GM15510 (cell line): ENCODE measurements around the gene DRAM2.

Source experiments
- POLR2A ChIP-seq: IDR thresholded peaks from 3 replicates; pipeline ENCODE4 v1.6.1; 2011; ENCODE audit warnings: borderline replicate concordance; ENCODE audit not compliant: insufficient read length; ENCODE audit errors: extremely low read depth

The DRAM2 gene

DNA sequence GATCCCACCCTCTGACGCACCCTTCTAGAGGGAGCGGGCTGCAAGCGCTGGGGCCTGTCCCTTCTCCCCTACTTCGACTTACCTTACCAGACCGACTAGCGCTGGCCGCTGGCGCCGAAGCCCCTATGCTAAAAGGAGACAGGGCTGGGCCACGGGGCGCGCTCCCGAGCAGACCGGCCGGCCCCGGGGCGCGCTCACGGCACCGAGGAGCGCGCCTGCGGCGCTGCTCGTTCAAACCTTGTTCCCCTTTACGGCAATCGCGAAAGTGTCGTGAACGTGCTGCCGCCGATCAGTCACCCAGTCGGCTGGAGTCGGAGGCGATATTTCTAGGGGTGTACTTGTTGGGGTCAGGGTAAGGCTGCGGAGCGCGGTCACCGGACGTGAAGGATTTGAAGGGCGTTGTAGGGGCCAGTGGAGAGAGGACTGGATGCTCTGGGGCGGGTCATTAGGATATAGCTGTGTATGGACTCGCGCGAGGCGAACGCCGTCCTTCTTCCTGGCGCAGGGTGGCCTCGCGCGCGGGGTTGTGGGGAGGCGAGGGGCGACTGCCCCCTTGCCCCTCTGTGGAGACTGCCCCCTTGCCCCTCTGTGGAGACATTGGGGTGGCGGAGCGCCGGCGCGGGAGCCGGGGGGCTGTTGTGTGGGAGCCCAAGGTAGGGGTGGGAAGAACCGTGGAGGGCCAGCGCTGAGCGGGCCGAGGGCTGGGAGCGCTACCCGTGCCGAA is at the start of gene DRAM2, which contains the start of gene CEPT1:
TSS of gene DRAM2 (minus strand) at position 138 of the 724 bp plus-strand sequence. CDS start 8,539 bp downstream, outside the sequence.
TSS of gene CEPT1 (plus strand) at position 268 of the 724 bp plus-strand sequence. CDS start 7,492 bp downstream, outside the sequence.
- TF ChIP-seq POLR2A = peak; percentile 81

DNA sequence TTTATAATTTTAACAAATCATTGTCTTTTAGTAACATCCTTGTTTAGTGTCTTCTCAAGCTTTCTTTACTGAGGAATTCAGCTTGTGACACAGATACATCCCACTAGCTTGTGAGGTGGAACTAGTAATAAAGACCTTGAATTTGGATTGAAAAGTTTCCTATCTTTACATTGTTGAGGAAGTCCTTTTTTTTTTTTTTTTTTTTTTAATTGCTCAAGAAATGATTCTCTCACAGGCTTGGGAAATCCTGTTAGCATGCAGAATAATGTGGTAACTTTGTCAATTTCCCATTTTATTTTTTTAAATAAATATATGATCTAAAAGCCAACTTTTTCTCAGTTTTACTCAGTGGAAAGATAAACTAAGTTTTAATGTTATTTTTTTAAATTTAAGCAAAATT is 44.8 kb upstream of the DRAM2 start:
- TF ChIP-seq POLR2A = no peak

DNA sequence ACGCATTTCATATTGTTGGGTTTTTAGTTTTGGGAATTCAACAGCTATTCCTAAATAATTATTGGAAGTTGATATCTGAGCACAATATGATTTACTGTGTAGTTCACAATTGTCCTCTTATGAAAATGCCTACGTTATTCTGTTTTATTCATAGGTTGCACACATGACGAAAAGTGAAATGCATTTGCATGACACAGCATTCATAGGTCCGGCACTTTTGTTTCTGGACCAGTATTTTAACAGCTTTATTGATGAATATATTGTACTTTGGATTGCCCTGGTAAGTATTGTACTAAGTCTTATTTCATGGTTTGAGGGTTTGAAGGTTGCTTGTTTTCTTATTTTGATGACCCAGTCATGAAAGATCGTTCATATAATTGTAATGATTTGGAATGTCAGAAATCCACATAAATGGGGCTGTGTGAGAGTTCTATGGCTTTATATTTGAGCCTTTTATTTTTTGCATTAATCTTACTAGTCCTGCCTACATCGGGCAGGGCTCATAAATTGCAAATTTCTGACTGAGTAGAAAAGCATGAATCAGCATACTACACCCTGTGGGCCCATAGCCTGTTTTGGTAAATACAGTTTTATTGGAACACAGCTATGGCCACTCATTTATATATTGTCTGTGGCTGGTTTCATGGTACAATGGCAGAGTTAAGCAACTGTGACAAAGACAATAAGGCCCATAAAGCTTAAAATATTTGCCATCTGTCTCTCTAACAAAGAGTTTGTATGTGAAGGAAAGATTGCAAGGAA is 43.6 kb upstream of the DRAM2 start:
- TF ChIP-seq POLR2A = no peak

DNA sequence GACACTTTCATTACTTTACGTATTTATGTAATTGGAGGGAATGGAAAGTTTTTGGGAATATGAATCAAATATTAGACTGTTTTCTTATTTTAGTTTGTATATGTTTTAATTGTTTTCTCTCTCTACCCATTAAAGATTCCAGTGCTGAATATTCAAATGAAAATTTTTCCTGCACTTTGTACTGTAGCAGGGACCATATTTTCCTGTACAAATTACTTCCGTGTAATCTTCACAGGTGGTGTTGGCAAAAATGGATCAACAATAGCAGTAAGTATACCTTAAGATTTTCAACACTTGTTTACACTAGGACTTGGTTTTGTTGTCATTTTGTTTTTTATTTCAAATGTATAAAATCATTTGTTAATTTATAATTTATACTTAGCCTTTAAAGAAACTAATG is 42.2 kb upstream of the DRAM2 start:
- no peak for TF ChIP-seq POLR2A

DNA sequence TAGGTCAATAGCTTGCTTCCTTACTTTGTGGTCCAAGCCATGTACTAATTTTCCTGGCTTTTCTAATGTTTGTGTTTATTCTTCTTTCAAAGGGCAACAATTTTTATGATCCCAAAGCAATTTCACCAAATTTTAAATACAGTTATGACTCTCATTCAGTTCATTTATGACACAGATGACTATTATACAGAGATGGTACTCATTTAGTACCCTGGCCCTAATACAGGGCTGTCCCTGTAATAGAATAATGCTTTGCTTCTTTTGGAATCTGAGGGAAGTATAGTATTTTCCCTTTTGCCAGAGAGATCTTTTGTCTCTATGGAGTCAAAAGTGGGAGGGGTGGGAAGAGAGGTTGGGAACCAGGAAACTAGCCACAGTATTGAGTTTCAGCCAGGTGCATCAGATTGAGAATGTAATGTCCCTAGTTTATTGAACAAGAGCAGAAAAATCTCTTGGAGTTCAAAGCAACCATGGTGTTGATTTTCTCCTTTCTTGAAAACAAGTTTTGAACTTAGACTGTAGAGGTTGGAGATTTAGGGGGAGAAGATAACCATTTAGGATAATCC is 40.2 kb upstream of the DRAM2 start:
- no peak for TF ChIP-seq POLR2A

DNA sequence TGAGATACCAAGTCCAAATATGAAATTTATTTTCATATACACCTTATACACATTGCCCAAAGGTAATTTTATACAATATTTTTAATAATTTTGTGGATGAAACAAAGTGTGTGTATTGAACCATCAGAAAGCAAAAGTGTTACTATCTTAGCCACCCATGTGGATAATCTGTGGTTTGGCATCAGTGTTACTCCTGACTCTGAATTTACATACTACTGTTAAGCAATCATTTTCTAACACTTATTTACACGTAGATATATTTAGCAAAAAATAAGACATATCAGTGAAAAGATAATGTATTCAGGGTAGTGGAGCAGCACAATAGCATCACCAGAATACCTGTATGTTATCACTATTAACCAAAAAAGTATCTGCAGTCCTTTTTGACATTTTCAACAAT is 36.8 kb upstream of the DRAM2 start:
- no peak for TF ChIP-seq POLR2A

DNA sequence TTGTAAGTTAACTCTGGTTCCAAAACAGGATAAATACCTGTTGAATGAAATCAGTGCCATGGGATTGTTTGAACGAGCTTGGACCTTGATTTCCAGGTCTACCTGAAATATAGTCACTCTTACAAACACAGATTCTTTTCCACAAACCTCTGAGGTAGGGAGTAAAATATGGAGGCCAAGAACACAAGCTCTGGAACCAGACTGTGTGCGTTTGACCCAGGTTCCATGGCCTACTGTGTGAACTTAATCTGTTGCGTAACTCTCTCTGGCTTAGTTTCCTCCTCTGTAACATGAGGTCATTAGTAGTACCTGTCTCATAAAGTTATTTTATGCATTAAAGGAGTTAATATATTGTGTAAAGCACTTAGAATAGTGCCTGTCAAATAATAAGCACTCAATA is 35.5 kb upstream of the DRAM2 start:
- no peak for TF ChIP-seq POLR2A

DNA sequence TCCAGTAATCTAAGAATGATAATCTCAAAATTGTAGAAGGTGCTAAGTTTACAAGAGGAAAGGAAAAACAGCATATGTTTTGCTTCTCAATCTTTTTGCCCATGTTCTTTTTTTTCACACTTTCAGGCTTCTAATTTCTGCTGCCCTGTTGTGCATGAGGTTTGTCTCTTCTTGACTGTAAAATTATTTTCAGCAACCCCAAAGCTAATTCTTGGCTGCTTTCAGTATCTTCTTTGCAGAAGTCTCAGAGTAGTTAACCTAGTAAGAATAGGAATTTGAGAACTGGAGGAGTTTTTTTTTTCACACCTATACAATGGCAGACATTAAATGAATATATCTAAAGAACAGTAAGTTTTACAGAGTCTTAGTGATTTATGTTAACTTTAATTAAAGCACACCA is 34.2 kb upstream of the DRAM2 start:
- no peak for TF ChIP-seq POLR2A

DNA sequence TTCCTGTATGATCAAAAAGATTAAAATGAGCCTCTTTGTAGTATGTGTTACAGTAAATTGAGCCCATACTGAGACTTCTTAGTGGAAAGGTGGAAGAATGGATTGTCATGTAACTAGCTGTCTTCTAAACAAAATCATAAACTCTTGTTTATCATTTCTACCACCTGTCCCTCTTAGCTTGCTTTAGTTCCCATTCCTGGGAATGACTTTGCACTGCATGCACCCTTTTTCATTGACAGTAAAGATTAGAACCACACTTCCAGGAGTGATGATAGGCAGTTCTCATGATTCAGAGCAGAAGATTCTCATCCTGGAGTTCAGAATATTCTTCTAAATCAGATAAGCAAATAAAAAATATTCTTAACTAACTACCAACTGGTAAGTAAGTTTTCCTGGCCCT is 32.6 kb upstream of the DRAM2 start:
- no peak for TF ChIP-seq POLR2A

DNA sequence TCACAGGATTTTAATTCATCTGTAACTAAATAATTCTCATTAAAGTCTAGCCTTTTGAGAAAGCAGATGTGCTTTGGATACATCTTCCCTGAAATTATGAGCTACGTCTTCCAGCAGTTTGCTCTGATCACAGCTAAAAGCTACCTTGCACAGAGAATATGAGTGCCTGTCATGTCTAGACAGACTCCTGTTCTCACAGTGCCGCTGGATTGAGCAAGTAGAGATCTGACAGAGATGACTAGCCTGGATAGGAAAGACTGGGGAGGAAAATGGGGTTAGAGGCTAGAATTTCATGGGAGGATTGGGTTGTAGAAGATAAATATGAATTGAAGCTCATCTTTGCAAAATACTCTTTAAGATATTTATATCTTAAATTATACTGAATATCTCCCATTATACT is 24.3 kb upstream of the DRAM2 start:
- TF ChIP-seq POLR2A = no peak

DNA sequence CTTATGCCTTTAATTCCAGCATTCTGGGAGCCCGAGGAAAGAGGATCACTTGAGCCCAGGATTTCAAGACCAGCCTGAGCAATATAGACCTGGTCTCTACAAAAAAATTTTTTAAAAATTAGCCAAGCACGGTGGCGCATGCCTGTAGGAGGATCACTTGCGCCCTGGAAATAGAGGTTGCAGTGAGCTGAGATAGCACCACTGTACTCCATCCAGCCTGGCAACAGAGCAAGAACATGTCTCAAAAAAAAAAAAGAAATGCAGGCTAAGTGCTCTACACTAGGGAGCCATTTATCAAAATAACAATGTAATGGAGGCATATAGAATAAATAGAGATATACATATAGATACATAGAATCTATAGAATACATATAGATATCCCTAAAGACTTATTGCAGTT is 23.5 kb upstream of the DRAM2 start:
- TF ChIP-seq POLR2A = no peak

DNA sequence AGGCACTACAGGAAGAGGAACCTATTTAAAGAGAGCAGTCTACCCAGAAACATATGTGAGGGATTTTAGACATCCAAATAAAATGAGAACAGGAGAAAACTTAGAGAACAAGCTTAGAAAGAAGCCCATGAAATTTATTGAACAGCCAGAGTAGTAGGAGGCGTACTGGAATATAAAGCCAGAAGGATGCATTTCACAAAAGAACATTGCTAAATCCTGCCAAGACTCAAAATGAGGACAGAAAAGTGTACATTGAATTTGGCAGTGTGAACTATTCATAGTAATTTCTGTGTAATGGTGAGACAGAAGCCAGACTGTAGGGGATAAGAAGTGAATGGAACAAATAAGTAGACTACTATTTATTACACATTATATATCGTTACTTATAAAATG is 22.6 kb upstream of the DRAM2 start:
- no peak for TF ChIP-seq POLR2A

DNA sequence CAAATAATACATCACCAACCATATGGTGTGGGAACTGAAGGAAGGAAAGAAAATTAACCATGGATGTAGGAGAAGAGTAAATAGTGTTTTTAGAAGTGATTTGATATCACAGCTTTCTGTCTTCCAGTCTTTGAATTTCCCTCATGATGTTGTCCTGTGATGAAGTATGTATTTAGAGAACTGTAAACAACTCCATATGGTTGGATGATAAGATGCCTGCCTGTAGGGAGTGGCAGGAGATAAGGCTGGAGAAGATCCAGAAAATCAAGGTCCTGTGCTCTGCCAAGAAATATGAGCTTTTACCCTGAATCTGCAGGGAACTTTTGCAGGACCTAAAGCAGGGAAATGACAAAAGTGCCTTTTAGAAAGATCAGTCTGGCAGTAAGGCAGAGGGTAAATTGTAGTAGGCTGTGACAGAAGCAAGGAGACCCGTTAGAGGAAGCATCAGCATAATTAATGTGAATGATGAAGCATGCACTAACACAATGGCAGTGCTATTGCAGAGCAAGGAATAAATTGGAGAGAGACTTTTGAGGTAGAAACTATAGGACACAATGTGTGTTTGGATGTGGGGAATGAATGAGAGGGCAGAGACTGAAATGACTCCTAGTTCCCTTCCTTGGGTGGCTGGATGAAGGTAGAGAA is 22.1 kb upstream of the DRAM2 start:
- TF ChIP-seq POLR2A = no peak

DNA sequence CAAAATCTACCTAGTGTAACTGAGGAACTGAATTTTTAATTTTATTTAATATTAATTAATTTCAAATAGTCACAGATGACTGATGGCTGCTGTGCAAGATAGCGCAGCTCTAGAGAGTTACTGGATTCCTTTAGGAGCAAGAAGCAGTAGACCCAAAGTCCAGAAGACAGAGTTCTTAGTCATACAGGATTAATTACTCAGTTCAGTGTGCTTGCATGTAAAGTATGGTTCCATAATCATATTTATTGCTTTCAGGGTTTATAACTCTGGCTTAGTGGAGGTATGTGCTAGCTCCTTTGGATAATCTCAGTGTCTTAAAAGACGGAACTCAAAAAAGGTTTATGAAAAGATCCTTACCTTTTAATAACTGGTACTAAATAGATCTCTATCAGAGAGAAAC is 17.5 kb upstream of the DRAM2 start:
- TF ChIP-seq POLR2A = no peak
